ENCODE results near the gene DCHS1.

DCHS1 gene

DNA sequence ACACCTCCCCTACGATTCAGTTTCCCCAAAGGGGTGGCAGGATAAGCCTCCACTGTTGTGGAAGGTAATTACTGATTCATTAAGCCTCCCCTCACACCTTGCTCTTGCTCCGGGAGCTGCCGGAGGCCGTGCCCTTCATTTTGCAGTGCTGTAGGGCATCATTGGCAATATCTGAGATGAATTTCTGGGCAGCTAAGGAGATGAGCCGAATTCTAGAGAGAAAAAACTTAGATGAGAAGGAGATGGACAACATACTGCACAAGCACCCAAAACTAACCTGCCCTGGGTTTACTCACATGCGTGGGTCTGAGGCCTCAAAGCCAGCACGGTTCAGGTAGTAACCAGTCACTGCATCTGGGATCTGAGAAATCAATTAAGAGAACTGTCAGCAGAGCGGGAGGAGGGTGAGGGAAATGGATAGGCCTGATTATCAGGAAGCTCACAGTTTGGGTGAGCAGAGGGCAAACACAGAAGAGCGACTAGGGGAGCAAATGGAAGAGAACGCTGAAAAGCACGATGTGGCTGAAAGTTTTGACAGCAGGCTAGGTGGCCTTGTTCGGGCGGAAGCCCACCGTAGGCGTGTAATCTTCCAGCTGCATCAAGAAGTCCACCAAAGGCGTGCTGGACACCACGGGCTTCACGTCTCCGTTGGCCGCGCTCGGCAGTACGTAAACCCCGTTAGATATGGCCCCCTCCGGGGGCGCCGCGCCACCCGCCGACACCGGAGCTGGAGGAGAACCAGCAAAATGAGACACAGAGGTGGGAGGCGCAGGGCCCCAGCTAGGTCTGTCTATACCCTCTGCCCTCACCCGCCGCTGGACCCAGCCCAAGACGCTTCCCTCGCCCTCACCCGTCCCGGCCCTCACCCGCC lies 44.3 kb downstream of the DCHS1 start:
- Histone ChIP-seq H4K20me1 (ENCODE audit: insufficient read depth) (no peaks in the 10 kb centered on the region), H3K4me2 (peak overlapping the region; percentile 100), H3K27ac (peak overlapping the region; percentile 91; the same call in 1 of the 2 replicates), H3K4me3 (IDR thresholded peaks at IDR 0.05; ENCODE audit: insufficient read depth, low read depth, low read length) (no peak overlapping the region), H3K4me1 (ENCODE audit: low read depth, poor library complexity, severe bottlenecking) (peaks cover 44% of the 10 kb centered on the region), H3K9ac (peak overlapping the region; percentile 82), H3K27me3 (ENCODE audit: insufficient read depth, low read depth) (no peaks in the 10 kb centered on the region), H2AFZ (ENCODE audit: low read depth) (0 out of 2 replicates have a peak overlapping the region, but pooled peaks have one; percentile 16), H3K79me2 (ENCODE audit: insufficient read depth, low read depth) (peaks cover 13% of the 10 kb centered on the region; the same call in 1 of the 2 replicates), H3K36me3 (ENCODE audit: insufficient read depth) (no peaks in the 10 kb centered on the region)
- no peak for TF ChIP-seq CTCF (conservative IDR thresholded peaks at IDR 0.05; ENCODE audit: low read depth, low read length)

- H4K20me1 ChIP-seq (ENCODE audit: insufficient read depth): no peaks in the 10 kb centered on the region
- H3K27me3 ChIP-seq (ENCODE audit: insufficient read depth, low read depth): no peaks in the 10 kb centered on the region
- H3K27ac ChIP-seq: no peak overlapping the region
- H3K9ac ChIP-seq: no peak overlapping the region
- no peak overlapping the region for H2AFZ ChIP-seq (ENCODE audit: low read depth)
- peaks cover 19% of the 10 kb centered on the region; the same call in 1 of the 2 replicates for H3K79me2 ChIP-seq (ENCODE audit: insufficient read depth, low read depth)
- peak overlapping the region; percentile 100; the same call in 1 of the 2 replicates for H3K4me2 ChIP-seq
- no peak overlapping the region for H3K4me3 ChIP-seq (IDR thresholded peaks at IDR 0.05; ENCODE audit: insufficient read depth, low read depth, low read length)
- no peaks in the 10 kb centered on the region for H3K36me3 ChIP-seq (ENCODE audit: insufficient read depth)
- peaks cover 52% of the 10 kb centered on the region for H3K4me1 ChIP-seq (ENCODE audit: low read depth, poor library complexity, severe bottlenecking)
- no peak for TF ChIP-seq CTCF (conservative IDR thresholded peaks at IDR 0.05; ENCODE audit: low read depth, low read length)
These were observed 45.0 kb downstream of the DCHS1 start for GRCh38 chr11:6610591-6610990.

- H3K4me3 ChIP-seq (IDR thresholded peaks at IDR 0.05; ENCODE audit: insufficient read depth, low read depth, low read length): no peak overlapping the region
- no peak overlapping the region for H3K4me2 ChIP-seq
- peaks cover 62% of the 10 kb centered on the region for H3K4me1 ChIP-seq (ENCODE audit: low read depth, poor library complexity, severe bottlenecking)
- no peaks in the 10 kb centered on the region for H3K36me3 ChIP-seq (ENCODE audit: insufficient read depth)
- no peak overlapping the region for H3K27ac ChIP-seq
- no peaks in the 10 kb centered on the region for H3K27me3 ChIP-seq (ENCODE audit: insufficient read depth, low read depth)
- no peaks in the 10 kb centered on the region for H4K20me1 ChIP-seq (ENCODE audit: insufficient read depth)
- no peak overlapping the region for H3K9ac ChIP-seq
- no peak for TF ChIP-seq CTCF (conservative IDR thresholded peaks at IDR 0.05; ENCODE audit: low read depth, low read length)
- peaks cover 29% of the 10 kb centered on the region; the same call in 1 of the 2 replicates for H3K79me2 ChIP-seq (ENCODE audit: insufficient read depth, low read depth)
- H2AFZ ChIP-seq (ENCODE audit: low read depth): no peak overlapping the region
These were observed 46.0 kb downstream of the DCHS1 start for GRCh38 chr11:6609502-6610015.

- no peak overlapping the region for H2AFZ ChIP-seq (ENCODE audit: low read depth)
- peaks cover 35% of the 10 kb centered on the region; the same call in 1 of the 2 replicates for H3K79me2 ChIP-seq (ENCODE audit: insufficient read depth, low read depth)
- no peak for TF ChIP-seq CTCF (conservative IDR thresholded peaks at IDR 0.05; ENCODE audit: low read depth, low read length)
- H3K4me2 ChIP-seq: no peak overlapping the region
- H3K27me3 ChIP-seq (ENCODE audit: insufficient read depth, low read depth): no peaks in the 10 kb centered on the region
- H3K4me3 ChIP-seq (IDR thresholded peaks at IDR 0.05; ENCODE audit: insufficient read depth, low read depth, low read length): no peak overlapping the region
- H3K36me3 ChIP-seq (ENCODE audit: insufficient read depth): no peaks in the 10 kb centered on the region
- peaks cover 64% of the 10 kb centered on the region for H3K4me1 ChIP-seq (ENCODE audit: low read depth, poor library complexity, severe bottlenecking)
- no peaks in the 10 kb centered on the region for H4K20me1 ChIP-seq (ENCODE audit: insufficient read depth)
- H3K9ac ChIP-seq: no peak overlapping the region
- no peak overlapping the region for H3K27ac ChIP-seq
These were observed 46.7 kb downstream of the DCHS1 start for GRCh38 chr11:6608726-6609501.

Data from KMS-11 (cell line).